ENCODE data around the gene OXCT1.
"Not testable (repeated sequence)": the region's sequence is repeated elsewhere in the genome, so short reads cannot be mapped to it uniquely, and the experiment has no call there.

OXCT1 gene

GRCh38 chr5:41772056-41772455, 98.2 kb downstream of the OXCT1 start:
- DNase-seq = no peak

- no peak for DNase-seq
Observed at GRCh38 chr5:41770799-41771198, 99.4 kb downstream of the OXCT1 start.

- no peak for DNase-seq
Observed at GRCh38 chr5:41768692-41769091, 101.5 kb downstream of the OXCT1 start.

- no peak for DNase-seq
Observed at GRCh38 chr5:41764650-41765049, 105.6 kb downstream of the OXCT1 start.

- no peak for DNase-seq
Observed at GRCh38 chr5:41763574-41763973, 106.7 kb downstream of the OXCT1 start.

GRCh38 chr5:41763081-41763480, 107.1 kb downstream of the OXCT1 start:
- DNase-seq = no peak

- no peak for DNase-seq
Observed at GRCh38 chr5:41762426-41762825, 107.8 kb downstream of the OXCT1 start.

GRCh38 chr5:41761663-41762062, 108.6 kb downstream of the OXCT1 start:
- no peak for DNase-seq

- DNase-seq = no peak
Observed at GRCh38 chr5:41755705-41756104, 114.5 kb downstream of the OXCT1 start.

GRCh38 chr5:41754857-41755256, 115.4 kb downstream of the OXCT1 start:
- DNase-seq = no peak

- no peak for DNase-seq
Observed at GRCh38 chr5:41751867-41752266, 118.4 kb downstream of the OXCT1 start.

- no peak for DNase-seq
Observed at GRCh38 chr5:41748631-41749030, 121.6 kb downstream of the OXCT1 start.

GRCh38 chr5:41747708-41748107, 122.5 kb downstream of the OXCT1 start:
- DNase-seq = no peak

GRCh38 chr5:41747301-41747700, 122.9 kb downstream of the OXCT1 start:
- DNase-seq = no peak

GRCh38 chr5:41742608-41743007, 127.6 kb downstream of the OXCT1 start:
- not testable (repeated sequence) for DNase-seq

- DNase-seq = no peak
Observed at GRCh38 chr5:41738710-41739354, 131.4 kb downstream of the OXCT1 start.

- no peak for DNase-seq
Observed at GRCh38 chr5:41736641-41737040, 133.6 kb downstream of the OXCT1 start.

- DNase-seq = no peak
Observed at GRCh38 chr5:41735213-41735612, 135.0 kb downstream of the OXCT1 start.

GRCh38 chr5:41729381-41729780, 140.8 kb downstream of the OXCT1 start:
- DNase-seq = not testable (repeated sequence)

GRCh38 chr5:41728281-41728680, 141.9 kb downstream of the OXCT1 start:
- DNase-seq = no peak

GRCh38 chr5:41722359-41722950, 147.8 kb downstream of the OXCT1 start:
- no peak for DNase-seq

- DNase-seq = no peak
Observed at GRCh38 chr5:41721516-41721915, 148.7 kb downstream of the OXCT1 start.

GRCh38 chr5:41716382-41716781, 153.8 kb downstream of the OXCT1 start:
- no peak for DNase-seq

- DNase-seq = not testable (repeated sequence)
Observed at GRCh38 chr5:41714446-41714845, 155.8 kb downstream of the OXCT1 start.

GRCh38 chr5:41708604-41708940, 161.7 kb downstream of the OXCT1 start:
- DNase-seq = no peak

Data from NCI-H510A (cell line).